CD4-positive, alpha-beta T cell treated with Interleukin-17A for 1 hour (primary cell): Measurements from ENCODE around the gene MAP3K1.
"Not testable (repeated sequence)": the region's sequence is repeated elsewhere in the genome, so short reads cannot be mapped to it uniquely, and the experiment has no call there.

ENCODE experiments used
- DNase-seq: peaks from one replicate; pipeline ENCODE4 v3.0.0-alpha.2; 2020

MAP3K1 gene

DNA sequence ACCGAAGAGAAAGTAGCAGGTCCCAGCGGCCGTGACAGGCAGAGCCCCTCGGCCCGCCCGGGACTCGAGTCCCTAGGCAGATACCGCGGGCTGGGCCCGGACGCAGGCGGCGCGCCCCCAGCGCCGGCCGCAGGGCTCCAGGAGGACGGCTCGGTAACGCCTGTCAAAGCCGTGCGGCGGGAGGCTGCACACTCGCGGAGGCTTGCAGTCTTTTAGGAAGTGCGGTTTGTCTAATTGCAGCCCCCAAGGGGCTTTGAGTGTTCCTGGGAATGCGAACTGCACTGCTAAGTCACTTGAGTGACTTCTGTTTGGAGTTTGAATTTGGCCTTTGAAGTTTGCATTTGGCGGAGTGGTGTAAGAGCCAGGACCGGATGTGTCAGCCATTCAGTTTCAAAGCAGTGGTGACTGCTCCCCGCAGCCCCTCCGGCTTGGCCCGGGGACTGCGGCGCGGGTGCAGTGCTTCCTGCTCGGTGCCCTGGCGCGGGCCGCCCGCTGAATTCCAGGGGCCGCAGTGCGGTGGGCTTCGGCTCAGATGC, 1.3 kb downstream of the MAP3K1 start:
- peak; percentile 67 for DNase-seq

- peak; percentile 34 for DNase-seq
These were observed 2.1 kb downstream of the MAP3K1 start for GRCh38 chr5:56817263-56818014.

DNA sequence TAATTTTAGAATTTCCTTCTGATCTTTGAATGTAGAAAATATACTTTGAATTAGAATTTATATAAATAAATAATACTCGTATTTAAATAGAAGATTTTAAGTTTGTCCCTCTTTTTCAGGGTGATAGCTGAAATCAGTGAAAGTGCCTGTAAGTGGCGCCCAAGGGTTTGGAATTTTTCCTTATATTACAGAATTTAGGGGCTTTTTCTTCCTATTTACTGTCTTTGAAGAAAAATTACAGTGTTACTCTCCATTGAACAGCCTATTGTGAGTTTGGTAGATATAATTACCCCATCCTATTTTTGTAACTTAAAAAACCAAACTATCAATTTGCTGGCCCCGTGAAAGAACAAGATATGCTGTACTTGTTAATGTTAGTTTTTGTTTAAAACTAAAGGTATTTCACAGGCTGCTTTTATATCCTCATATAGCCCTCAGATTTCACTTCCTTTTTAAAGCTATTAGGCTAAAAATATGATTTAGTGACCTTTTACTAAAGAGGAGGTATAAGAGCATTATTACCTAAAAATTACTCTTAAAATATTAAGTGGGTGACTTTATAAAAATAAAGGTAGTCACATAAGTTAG, 3.2 kb downstream of the MAP3K1 start:
- peak; percentile 36 for DNase-seq

DNA sequence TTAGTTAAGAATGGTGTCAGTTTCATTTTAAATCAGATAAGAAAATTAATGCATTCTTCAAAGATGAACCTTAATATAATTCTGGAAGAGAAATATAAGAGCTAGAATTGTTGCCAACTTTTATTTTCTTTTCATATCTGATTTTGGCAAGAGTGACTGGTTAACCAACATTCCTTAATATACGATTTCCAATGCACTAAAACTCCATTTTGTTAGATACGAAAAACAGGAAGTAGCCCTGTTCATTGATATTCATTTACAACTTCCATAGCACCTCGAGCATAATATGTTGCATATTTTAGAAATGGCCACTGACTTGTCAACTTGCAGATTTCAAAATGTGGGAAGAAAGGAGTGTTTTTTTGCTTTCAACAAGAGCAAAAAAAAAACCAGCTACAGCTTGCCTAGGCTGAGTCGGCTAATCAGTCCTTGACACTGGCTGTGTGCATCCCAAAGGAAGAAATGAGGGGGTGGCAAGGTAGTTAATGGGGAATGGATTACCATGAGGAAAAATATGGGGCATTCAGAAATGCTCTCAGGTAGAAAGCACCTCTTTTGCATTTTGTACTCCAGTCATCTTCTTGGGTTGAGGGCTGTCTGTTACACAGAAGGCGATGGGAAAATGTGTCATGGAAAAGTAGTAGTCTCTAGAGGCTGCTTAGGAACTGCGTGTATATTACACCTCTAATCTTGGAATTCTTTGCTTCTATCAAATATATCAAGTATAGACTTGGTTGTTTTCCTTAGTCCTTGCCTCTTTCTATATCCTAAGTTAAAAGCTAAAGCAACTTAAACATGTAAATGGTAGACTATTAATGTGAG, 3.9 kb downstream of the MAP3K1 start:
- no peak for DNase-seq

DNA sequence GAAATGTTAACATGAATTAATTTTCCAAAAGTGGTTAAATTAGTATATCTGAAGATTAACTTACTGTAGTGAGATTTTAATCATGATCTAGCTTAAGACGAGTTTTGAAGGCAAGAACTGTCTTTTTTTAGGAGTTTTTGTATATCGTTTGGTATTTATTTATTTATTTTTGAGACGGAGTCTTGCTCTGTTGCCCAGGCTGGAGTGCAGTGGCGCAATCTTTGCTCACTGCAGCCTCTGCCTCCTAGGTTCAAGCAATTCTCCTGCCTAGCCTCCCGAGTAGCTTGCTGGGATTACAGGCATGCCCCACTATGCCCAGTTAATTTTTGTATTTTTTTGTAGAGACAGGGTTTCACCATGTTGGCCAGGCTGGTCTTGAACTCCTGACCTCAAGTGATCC, 6.5 kb downstream of the MAP3K1 start:
- DNase-seq: not testable (repeated sequence)

DNA sequence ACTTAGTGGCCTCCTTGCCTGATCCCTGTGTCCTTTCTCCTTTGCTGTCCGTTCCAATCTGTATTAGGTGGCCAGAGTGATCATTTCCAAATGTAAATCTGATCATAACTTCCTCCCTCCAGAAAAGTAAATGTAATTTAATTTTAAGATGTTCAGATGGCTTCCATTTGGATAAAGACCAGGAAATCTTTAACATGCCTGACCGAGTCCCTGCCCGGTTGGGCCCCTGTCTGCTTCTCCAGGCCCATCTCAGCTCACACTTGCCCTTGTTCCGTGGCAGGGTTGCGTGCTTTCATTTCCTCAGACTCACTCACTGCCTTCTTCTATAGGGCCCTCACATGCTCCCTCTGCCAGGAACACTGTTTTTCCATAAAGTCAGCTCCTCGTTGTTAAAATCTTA, 7.6 kb downstream of the MAP3K1 start:
- DNase-seq: no peak

- DNase-seq: no peak
These were observed 8.7 kb downstream of the MAP3K1 start for GRCh38 chr5:56824019-56824418.

- DNase-seq: no peak
These were observed 10.0 kb downstream of the MAP3K1 start for GRCh38 chr5:56825222-56825824.

- no peak for DNase-seq
These were observed 11.7 kb downstream of the MAP3K1 start for GRCh38 chr5:56827049-56827448.

DNA sequence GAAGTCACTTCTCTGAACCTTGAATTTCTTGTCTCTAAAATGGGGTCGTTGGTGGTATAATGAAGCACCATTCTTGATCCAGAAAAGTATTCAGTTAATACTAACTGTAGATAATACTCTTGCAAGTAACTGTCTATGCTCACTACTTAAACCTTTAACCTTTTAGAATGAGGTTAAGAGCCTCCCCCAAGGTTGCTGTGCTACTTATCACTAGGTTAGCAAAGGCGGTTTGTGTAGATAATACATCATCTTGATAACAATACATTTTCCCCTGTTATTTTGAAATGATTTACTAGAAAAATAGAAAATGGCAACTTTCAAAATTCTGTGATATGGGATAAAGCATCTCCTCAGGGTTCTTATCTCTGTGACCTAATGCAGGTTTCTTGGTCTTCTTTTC, 12.6 kb downstream of the MAP3K1 start:
- DNase-seq: no peak

GRCh38 chr5:56829137-56829908, 14.0 kb downstream of the MAP3K1 start:
- peak; percentile 69 for DNase-seq

DNA sequence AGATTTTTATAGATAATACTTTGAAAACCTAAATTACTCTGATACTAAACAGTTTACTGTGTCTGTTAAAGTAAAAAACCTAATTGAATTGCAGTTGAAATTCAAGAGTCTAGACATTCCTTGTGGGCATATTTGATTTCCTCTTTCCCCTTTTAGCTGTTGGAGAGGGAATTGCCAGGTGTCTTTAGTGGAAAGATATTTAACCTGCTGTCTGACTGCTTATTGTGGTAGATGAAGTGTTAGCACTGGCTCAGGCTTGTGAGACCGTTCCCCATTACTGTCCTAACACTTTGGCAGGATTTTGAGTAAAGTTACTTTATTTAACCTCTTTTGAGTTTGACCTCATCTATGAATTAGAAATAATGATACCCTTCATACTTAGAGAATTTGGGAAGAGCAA, 16.4 kb downstream of the MAP3K1 start:
- DNase-seq: no peak

DNA sequence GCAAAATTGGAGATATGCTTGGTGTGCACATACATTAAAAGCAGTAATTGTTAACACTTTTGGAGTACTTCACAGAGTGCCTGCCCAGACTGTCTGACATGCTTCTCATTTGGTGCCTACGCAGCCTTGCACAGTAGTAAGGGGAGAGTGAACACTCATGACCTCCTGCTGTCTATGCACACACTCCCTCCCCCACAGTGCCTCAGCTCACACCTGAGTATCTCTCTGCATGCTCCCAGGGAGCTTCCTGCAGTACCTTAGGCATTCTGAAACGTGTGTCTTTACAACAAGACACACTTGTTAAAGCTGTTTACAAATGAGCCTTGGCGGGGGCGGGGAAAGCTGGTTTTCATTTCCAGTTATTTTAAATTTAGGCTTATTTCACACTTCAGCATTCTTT, 18.0 kb downstream of the MAP3K1 start:
- no peak for DNase-seq

- no peak for DNase-seq
These were observed 22.0 kb downstream of the MAP3K1 start for GRCh38 chr5:56837381-56837780.

GRCh38 chr5:56837956-56838355, 22.6 kb downstream of the MAP3K1 start:
- DNase-seq: no peak

GRCh38 chr5:56838409-56839039, 23.2 kb downstream of the MAP3K1 start:
- peak; percentile 74 for DNase-seq

- DNase-seq: no peak
These were observed 23.7 kb downstream of the MAP3K1 start for GRCh38 chr5:56839062-56839461.

- no peak for DNase-seq
These were observed 25.2 kb downstream of the MAP3K1 start for GRCh38 chr5:56840597-56840996.

GRCh38 chr5:56845277-56845676, 29.9 kb downstream of the MAP3K1 start:
- no peak for DNase-seq

DNA sequence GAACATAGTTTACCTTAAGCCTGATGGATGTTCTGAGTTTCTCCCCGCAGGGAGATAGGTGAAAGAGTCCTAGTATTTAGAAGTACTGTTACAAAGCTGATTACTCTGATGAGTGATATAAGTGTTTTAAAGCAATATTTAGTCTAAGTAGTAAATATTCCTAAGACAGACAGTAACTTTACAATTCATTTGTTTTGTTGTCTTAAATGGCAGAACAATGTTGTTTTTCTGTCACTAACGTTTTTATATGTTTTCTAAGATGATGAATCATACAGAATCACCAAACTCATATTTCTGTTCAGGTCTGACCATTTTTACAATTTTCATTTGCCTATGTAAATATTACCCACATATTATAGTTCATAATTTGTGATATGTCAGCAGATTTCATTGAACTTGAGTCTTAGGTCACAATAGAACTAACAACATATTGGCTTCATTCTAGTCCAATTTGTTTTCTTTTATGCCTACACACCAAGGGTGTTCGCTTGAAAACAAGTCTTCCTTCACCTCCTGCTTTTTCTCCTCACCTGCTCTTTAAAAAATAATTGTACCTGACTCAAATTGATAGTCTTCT, 30.6 kb downstream of the MAP3K1 start:
- no peak for DNase-seq

DNA sequence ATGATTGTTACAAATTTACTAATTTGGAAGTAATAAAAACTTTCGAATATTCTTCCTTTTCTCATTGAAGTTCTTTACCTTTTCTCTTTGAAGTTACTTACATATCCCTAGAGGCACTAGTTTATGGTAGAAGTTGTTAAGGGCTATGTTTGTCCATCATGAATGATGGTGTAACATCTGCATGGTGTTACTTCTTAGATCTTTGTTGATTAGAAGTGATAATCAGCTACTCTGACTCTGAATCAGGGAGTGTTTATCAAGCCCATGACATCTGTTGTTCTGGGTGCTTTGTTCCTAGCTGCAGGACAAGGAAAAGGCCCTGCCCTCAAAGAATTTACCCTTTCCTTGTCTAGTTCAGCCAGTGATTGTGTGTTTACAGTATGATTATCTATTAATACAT, 32.9 kb downstream of the MAP3K1 start:
- DNase-seq: no peak

GRCh38 chr5:56849671-56850070, 34.3 kb downstream of the MAP3K1 start:
- DNase-seq: peak; percentile 22
